Measurements from ENCODE around the gene ARHGAP29.

DNA sequence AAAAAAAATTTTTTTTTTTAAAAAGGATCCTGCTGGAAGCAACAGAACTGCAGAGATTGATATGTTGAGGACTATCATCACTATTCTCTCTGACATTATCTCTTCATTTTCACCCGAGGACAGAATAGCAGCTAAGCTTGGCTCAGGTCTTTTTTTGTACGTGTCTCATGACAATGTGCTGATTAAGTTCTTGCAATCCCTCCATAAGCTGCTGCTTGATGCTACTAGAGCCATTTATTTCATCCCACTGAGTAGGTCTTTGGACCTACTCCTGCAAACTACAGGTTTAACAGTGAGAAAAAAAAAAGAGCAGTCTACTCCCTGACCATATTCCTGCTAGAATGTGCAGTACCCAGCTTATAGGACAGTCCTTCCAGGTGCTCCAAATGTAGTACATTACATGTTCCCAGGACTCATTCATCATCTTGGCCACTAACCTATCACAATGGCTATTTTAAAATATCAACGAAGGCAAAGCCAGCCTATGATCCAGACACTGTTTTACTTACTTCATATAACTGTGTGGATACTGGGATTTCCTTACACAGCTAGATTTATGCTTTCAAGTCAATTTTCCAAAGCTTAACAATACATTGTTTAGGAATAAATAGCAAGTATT is 54.1 kb downstream of the ARHGAP29 start:
- TF ChIP-seq, protein P1, sequence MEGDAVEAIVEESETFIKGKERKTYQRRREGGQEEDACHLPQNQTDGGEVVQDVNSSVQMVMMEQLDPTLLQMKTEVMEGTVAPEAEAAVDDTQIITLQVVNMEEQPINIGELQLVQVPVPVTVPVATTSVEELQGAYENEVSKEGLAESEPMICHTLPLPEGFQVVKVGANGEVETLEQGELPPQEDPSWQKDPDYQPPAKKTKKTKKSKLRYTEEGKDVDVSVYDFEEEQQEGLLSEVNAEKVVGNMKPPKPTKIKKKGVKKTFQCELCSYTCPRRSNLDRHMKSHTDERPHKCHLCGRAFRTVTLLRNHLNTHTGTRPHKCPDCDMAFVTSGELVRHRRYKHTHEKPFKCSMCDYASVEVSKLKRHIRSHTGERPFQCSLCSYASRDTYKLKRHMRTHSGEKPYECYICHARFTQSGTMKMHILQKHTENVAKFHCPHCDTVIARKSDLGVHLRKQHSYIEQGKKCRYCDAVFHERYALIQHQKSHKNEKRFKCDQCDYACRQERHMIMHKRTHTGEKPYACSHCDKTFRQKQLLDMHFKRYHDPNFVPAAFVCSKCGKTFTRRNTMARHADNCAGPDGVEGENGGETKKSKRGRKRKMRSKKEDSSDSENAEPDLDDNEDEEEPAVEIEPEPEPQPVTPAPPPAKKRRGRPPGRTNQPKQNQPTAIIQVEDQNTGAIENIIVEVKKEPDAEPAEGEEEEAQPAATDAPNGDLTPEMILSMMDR (IDR thresholded peaks at IDR 0.05) = no peak
- TF ChIP-seq POLR2A (IDR thresholded peaks at IDR 0.05) = no peak

All from Peyer's patch (tissue), 4 donors.